ENCODE data around the gene PRR5. TPM values are rescaled to one million over a fixed set of nuclear protein-coding genes. Genes with fewer than 3 reads are reported as not detected.
"Not testable (repeated sequence)": the region's sequence is repeated elsewhere in the genome, so short reads cannot be mapped to it uniquely, and the experiment has no call there.

The PRR5 gene
- total RNA-seq, 1 donor from 2014 or later: 27.6 TPM

- peak; percentile 76 for DNase-seq (ENCODE audit: low spot score)
Observed at GRCh38 chr22:44735518-44736428, 33.8 kb downstream of the PRR5 start.

- DNase-seq (ENCODE audit: low spot score): no peak
Observed at GRCh38 chr22:44736581-44737405, 34.8 kb downstream of the PRR5 start.

GRCh38 chr22:44737406-44738346, 35.7 kb downstream of the PRR5 start:
- no peak for DNase-seq (ENCODE audit: low spot score)

DNA sequence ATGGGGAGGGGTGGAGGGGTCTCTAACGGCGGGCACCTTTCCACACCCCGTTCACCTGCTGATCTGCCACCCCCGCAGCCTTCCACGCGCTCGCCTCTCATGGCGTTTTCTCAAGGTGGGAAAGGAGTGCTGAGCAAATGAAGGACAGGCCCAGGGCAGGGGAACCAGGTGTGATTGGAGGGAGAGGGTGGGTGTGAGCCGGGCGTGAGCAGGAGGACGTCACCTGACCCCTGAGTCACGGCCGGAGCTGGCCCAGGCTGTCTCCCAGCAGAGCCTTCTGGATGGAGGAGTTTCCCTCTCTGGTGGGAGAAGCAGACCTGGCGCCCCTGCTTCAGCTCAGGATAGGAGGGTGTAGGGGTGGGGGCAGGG, 36.3 kb downstream of the PRR5 start:
- DNase-seq (ENCODE audit: low spot score): no peak

DNA sequence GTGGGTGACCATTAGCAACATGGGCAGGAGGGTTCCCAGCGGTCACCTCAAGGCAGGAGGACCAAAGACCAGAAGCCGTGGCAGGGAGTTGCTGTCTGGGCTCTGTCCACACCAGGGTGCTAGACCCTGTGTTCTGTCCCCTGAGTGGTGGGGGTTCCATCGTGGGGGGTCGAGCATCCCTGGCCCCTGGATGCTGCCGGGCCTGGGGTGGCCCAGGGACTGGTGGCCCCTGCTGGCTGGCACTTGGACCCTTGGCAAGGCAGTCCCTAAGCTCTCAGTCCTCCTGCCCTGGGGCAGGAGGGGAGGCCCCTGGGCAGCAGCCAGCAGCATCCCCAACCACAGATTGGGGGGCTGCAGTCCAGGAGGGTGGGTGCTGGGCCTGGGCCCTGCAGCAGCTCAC, 37.0 kb downstream of the PRR5 start:
- no peak for DNase-seq (ENCODE audit: low spot score)

DNA sequence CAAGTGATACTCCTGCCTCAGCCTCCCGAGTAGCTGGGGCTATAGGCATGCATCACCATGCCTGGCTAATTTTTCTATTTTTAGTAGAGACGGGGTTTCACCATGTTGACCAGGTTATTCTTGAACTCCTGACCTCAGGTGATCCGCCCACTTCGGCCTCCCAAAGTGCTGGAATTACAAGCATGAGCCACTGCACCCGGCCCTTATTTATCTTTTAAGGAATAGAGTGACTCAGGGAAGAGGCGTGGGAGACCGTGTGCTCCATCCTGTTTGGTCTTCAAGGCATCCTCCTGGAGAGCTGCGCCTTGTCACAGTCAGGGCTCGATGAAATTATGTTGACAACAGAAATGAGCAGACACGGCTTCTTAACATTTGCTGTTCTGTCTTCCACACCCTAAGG, 37.7 kb downstream of the PRR5 start:
- not testable (repeated sequence) for DNase-seq (ENCODE audit: low spot score)

DNA sequence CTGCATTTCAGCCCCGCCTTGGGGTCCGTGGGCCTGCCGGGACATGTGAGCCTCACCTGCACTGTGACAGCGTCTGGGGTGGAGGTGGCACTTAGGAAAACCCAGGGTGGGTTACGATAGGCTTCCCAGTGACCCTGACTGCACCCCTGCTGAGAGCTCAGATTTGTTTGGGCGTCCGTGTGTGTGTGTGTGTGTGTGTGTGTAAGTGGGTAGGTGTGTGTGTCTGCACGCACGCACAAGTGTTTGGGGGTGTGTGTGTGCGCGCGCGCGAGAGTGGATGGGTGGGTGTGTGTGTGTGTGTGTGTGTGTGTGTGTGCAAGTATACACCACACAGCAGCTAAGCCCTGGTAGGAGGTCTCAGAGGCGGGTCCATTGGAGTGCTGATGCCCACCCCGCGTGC, 38.3 kb downstream of the PRR5 start:
- no peak for DNase-seq (ENCODE audit: low spot score)

DNA sequence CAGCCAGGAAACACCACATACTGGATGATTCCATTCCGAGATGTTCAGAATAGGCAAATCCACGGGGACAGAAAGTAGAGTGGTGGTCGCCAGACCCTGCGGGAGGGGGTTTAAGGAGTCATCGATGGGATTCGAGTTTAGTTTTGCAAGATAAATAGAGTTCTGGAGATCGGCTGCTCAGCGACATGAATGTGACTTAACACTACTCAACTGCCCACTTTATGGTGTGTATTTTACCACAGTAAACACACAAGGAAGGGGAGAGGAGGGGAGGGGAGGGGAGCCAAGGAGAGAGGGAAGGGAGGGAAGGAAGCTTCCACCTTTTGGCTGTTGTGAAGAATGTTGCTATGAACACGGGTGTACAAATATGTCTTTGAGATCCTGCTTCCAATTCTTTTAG, 39.9 kb downstream of the PRR5 start:
- DNase-seq (ENCODE audit: low spot score): no peak

DNA sequence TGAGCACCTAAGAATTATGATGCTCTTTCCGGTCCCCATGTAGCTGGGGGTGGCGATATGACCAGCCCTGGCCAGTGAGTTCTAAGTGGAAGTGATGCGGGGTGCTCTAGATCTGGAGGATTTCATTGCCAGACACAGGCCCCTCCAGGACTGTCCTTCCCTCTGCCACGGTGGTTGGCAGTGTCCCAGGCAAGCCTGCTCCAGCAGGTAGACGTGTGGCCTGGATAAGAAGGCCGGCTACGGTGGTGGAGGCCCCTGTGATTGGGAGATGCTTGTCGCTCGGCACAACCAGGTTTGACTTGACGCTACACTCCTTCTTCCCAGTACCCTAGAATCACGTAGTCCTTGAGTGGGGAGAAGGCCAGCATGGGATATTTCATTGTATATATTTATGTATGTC, 41.2 kb downstream of the PRR5 start:
- no peak for DNase-seq (ENCODE audit: low spot score)

- DNase-seq (ENCODE audit: low spot score): no peak
Observed at GRCh38 chr22:44743804-44744211, 41.8 kb downstream of the PRR5 start.

DNA sequence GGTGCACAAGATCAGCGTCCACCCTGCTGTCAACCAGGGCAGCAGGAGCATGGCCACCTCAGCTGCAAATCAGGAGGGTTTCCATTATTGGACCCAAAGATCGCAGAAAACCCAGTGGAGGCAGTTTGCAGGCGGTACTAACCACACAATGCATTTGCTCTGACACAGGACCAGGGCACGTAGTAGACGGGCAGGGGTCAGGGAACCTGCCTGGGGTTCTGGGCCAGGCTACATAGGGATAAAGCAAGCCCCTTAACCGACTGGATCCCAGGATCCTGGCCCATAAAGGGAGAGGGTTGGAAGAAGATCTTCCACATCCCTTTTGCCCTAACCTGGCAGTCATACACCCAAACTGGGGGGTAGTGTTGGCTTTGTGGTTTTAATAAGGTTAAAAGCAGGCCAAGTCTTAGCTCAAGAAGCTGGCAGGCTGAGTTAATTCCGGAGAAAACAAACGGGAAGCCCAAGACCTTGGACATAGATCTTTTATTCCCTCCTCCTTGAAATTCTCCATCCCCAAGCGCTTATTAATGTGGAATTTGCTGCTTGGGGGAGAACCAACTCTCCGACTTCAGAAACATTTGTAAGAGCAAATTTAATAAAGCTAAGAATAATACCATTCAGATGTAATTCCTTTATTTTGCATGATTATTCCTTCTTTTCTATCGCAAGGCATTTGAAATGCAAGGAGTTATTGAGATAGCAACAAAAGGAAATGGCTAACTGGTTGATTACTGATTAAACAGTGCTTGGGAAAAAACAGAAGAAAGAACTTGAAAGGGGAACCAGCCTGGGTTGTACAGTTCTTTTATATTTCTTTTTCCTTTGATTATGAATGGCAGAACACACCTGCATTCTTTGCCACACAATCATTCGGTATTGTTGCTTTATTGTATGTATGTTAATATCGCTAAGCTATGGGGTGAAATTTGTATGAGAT, 44.1 kb downstream of the PRR5 start:
- no peak for DNase-seq (ENCODE audit: low spot score)

- DNase-seq (ENCODE audit: low spot score): not testable (repeated sequence)
Observed at GRCh38 chr22:44747784-44748127, 45.8 kb downstream of the PRR5 start.

DNA sequence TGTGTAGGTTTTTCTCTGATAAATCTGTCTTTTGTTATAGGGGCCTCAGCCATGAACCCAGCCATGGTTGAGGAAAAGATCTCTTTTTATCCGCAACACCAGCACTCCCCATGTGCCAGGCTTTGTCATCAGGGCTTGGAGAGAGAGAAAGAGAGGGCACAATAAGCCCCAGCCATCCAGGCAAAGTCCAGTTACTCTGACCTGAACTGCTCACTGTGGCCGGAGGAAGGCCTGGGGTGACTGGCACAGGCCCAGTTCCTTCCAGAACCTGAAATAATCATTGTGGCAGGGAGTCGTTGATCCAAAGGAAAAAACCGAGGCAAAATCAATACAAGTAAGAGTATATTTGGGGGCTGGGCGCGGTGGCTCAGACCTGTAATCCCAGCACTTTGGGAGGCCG, 46.5 kb downstream of the PRR5 start:
- DNase-seq (ENCODE audit: low spot score): no peak

GRCh38 chr22:44750481-44750880, 48.5 kb downstream of the PRR5 start:
- no peak for DNase-seq (ENCODE audit: low spot score)

DNA sequence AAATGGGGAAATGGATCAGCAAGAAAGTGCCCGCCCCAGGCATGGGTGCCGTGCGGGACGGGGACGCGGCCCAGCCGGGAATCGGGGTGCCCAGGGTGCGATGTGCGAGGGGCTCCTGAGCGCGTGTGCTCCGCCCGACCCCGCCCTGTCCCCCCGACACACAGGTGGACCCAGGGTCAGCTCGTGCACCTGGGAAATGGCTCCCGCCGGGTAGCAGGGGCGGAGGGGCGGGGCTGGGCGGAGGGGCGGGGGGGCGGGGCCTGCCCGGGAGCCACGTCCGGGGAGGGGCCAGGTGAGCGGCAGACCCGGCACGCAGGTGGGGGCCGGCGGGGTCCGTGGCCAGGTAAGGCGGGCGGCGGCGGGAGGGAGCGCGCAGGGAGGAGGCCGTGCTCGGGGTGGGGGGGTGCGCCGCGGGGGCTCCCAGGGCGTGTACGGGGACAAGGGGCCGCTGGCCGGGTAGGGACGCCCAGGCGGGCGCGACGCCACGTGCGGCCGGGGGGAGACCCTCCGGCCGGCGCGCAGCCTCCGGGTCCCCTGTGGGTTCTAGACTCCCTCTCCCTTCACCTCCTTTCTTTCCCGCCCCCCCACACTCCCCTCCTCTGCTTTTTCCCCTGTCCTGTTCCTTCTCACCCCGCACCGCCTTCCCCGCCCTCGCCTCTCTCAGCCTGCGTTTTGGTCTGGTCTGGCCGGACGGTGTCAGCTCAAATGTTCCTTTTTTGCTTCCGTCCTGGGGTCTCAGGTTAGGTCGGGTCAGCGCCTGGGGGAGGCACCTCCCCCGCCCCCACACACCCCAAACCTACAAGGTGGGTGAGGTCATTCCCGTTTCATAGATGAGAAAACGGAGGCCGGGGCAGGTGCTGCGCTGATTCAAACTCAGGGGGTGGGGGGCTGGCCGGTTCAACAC, 50.5 kb downstream of the PRR5 start, which contains the start of gene ARHGAP8:
Gene ARHGAP8 (plus strand): TSS at position 291 of the 904 bp plus-strand sequence. CDS start 33,953 bp downstream, outside the sequence.
- DNase-seq (ENCODE audit: low spot score): no peak

- no peak for DNase-seq (ENCODE audit: low spot score)
Observed at GRCh38 chr22:44753189-44754042, 51.4 kb downstream of the PRR5 start.

GRCh38 chr22:44754998-44755397, 53.0 kb downstream of the PRR5 start:
- DNase-seq (ENCODE audit: low spot score): no peak

DNA sequence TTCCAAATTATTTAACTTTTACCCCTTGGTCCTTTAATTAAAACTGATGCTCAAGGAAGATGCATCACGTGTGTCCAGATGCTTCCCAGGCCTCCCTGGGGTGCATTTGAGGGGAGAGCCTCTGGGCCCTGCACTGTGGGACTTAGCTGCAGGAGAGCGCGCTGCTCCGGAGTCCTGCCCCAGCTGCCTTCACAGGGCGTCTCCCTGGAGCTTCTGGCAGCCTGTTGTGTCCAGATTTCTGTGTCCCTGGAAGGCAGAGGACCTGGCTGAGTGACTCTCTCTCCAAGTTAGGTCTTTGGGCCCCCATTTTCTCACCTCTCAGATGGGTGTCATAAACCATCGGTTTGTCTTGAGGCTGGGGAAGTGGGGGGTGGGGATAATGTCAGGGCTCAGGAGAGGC, 53.4 kb downstream of the PRR5 start:
- DNase-seq (ENCODE audit: low spot score): no peak

- no peak for DNase-seq (ENCODE audit: low spot score)
Observed at GRCh38 chr22:44755956-44756361, 54.0 kb downstream of the PRR5 start.

Measured in ureter (tissue), 1 donor.